Measurements from ENCODE around the gene HCLS1.

GRCh38 chr3:121663171-121663847, 2.6 kb upstream of the HCLS1 start:
- TF ChIP-seq GABPA (IDR thresholded peaks at IDR 0.05; ENCODE audit: low read depth) (no peak), IRF3 (IDR thresholded peaks at IDR 0.05; ENCODE audit: low read depth, low read length) (no peak), CTCF (IDR thresholded peaks at IDR 0.05) (no peak), USF1 (IDR thresholded peaks at IDR 0.05; ENCODE audit: borderline replicate concordance, low read depth) (no peak), RAD21 (IDR thresholded peaks at IDR 0.05; ENCODE audit: low read length) (no peak), USF2 (IDR thresholded peaks at IDR 0.05; ENCODE audit: borderline replicate concordance, low read depth, low read length) (no peak), MXI1 (IDR thresholded peaks at IDR 0.05; ENCODE audit: low read depth, low read length) (no peak)
